HG03066 (cell line): Measurements from ENCODE around the gene CORO2B.

Source experiments
- ATAC-seq: cut with Tn5 transposase; IDR thresholded peaks from one replicate; pipeline ENCODE4 v1.9.1; 2021; ENCODE audit warnings: low read depth; ENCODE audit not compliant: unreplicated experiment

CORO2B gene

GRCh38 chr15:68691705-68692104 is 112.9 kb downstream of the CORO2B start:
- ATAC-seq: no peak

DNA sequence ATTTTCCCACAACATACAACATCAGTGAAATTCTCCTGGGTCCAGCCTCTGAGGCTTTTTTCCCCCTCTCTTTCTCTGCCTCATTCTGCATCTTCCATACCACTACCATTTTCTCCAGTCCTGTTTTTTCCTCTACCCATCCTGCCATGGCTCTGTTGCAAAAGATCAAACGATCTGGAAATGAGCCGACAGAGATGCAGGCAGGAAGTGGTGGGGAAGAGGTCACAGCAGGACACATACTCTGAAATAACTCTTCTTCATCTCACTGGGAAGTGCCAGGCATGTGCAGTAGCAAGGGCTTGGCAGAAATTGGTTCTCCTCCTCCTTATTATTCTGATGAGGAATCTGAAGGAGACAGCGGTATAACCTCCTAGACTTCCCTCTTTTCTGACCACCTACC is 114.3 kb downstream of the CORO2B start:
- ATAC-seq: no peak

- ATAC-seq: no peak
These were observed 115.3 kb downstream of the CORO2B start for GRCh38 chr15:68694111-68694510.

DNA sequence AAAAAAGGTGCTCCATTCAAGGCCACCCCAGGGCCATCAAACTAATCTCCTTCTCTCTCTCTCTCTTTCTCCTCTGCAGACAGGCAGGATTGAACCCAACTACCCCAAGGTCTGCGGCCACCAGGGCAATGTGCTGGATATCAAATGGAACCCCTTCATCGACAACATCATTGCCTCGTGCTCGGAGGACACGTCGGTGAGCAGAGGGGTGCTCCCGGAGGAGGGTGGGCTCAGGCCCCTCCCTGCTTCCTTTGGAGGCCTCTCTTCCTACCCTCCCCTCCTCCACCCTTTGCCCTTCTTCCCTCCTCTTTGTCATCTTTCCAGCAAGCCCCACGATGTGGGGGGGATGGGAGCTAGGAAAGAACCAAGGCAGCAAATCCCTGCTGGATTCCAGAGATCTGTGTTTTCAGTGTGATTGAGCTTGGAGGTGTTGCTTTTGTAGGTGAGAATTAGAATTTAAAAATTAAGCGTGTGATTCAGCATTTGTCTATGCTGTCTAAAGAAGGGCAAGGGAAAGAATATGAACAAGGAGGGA is 116.3 kb downstream of the CORO2B start:
- no peak for ATAC-seq

DNA sequence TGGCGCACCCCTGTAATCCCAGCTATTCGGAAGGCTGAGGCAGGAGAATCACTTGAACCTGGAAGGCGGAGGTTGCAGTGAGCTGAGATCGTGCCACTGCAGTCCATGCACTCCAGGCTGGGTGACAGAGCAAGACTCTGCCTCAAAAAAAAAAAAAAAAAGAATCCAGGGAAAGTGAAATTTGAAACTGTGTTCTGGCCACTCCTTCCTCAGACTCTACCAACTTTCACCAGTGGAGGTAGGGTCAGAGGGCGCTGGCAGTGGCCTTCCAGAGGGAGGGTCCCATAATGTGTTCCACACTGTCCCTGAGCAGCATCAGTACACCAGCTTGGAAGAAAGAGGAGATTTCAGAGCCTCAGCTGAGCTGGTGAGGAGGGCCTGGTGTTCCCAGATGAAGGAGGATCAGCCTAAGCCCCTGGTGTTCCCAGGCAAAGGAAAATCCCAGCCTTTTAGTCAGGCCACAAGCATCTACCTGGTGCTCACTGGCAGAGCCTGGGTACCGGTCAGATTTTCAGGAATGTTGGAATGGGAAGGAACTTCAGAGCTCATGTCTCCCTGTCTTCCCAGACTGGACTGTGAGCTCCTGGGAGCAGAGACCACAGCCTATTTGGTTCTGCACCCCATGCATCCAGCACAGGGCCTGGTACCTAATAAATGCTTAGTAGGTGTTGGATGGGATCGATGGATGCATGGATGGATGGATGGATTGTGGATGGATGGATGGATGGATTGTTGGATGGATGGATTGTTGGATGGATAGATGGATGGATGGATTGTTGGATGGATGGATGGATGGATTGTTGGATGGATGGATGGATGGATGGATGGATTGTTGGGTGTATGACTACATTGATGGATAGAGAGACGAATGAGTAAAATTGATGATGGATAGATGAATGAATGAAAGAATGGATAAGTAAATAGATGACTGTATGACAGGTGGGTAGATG is 117.9 kb downstream of the CORO2B start:
- no peak for ATAC-seq

- no peak for ATAC-seq
These were observed 119.2 kb downstream of the CORO2B start for GRCh38 chr15:68697711-68698690.

DNA sequence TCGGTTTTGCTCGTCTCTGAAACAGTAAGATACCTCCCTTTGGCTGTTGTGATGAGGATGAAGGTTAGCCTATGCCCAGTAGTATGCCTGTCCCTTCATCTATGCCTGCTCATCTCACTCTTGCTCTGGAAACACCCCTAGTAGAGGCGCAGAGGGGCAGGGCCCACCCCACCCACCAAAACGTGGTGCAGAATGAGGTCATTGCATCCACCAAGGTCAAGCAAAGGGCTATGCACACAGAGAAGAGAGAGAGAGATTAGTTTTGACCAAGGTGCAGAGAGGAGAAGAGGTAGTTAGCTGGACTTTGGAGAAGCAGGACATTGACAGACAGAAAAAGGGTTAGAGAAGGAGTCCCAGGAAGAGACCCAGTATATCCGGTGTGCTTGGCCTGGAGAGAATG is 119.9 kb downstream of the CORO2B start:
- no peak for ATAC-seq

DNA sequence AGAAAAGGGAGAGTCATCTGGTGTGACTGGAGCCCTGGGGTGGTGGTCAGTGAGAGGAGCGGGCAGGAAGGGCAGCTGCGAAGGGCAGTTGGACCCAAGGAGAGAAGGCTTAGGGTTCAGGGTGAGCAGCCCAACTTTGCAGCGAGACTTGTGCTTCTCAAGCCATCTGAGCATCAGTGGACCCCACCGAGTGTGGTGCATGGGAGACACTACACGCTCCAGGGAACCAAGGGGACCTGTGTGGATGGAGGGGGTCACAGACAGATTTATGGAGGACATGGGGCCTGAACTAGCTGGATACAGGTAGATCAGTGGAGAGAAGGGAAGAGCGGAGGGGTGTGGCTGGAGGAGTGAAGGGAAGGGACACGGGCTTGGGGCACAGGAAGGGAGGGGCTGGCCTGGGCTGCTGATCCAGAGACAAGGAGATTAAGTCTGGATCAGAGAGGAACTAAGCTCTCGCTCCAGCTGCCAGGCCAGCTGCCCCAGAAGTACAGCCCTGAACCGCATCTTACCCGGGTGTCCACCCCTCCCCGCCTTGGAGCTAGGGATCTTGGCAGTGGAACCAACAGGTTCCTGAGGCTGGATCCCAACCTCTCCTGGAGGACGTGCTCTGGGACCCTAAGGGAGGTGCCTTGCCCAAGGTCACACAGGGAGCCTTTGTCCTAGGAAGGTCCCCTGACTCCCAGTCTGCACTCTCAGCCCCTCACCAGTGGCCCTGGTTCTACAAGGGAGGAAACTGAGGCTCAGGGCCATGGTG is 120.5 kb downstream of the CORO2B start:
- ATAC-seq: no peak

GRCh38 chr15:68699881-68700454 is 121.2 kb downstream of the CORO2B start:
- no peak for ATAC-seq

- ATAC-seq: no peak
These were observed 121.8 kb downstream of the CORO2B start for GRCh38 chr15:68700455-68701123.

- no peak for ATAC-seq
These were observed 123.1 kb downstream of the CORO2B start for GRCh38 chr15:68701886-68702285.

- ATAC-seq: no peak
These were observed 125.8 kb downstream of the CORO2B start for GRCh38 chr15:68704496-68705021.

DNA sequence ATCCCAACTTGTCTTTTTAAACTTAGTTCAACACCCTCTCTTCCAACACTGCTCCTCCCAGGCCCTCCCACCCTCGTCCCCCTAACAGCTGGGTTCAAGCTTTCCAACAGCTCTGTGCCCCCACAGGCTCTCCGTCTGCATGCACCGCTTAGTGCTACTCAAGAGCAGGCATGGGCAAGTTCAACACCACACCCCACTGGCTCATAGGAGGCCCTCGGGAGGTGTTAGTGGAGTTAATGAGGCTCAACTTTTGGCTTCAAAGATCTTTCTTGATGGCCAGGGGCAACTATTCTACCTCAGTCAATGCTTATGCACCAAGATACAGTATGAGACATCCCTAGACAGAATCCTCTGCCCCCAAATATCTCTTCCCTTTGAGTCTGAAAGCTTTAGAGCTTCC is 127.5 kb downstream of the CORO2B start:
- no peak for ATAC-seq

DNA sequence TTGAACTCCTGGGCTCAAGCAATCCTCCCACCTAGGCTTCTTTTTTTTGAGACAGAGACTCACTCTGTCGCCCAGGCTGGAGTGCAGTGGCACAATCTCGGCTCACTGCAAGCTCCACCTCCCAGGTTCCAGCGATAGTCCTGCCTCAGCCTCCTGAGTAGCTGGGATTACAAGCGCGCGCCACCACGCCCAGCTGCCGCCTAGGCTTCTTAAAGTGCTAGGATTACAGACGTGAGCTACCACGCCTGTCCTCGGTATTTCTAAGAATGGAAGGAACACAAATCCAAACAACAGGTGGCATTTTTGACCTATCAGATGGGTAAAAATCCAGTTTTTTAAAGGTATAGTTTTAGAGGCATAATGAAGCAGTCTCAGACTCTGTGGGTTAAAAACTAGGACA is 128.1 kb downstream of the CORO2B start:
- ATAC-seq: no peak

GRCh38 chr15:68707386-68707785 is 128.6 kb downstream of the CORO2B start:
- no peak for ATAC-seq

GRCh38 chr15:68709876-68710275 is 131.1 kb downstream of the CORO2B start:
- no peak for ATAC-seq

GRCh38 chr15:68710536-68710935 is 131.7 kb downstream of the CORO2B start:
- no peak for ATAC-seq

- ATAC-seq: no peak
These were observed 132.6 kb downstream of the CORO2B start for GRCh38 chr15:68711406-68711805.

DNA sequence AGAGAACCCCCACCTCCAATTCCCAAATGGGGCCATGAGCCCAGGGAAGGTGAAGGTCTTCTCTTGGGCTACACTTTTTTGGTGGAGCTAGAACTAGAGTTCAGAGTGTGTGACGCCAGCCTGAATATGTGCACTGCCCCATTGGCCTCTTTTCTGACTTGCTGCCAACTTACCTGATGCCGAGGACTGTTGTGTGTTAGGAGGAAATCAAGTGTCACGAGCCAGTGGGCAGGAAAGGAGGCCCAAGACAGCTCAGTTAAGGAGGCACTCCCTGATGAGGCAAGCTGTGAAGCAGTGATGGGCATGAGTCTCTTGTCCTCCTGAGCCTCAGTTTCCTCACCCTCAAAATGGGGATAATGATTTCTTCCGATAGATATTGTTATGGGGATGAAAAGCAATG is 134.1 kb downstream of the CORO2B start:
- no peak for ATAC-seq
